ENCODE measurements around the gene TRABD2B.

- TF ChIP-seq SP2 (tag by site-specific recombination; IDR thresholded peaks at IDR 0.05) (no peak), SETDB1 (IDR thresholded peaks at IDR 0.05; ENCODE audit: insufficient read length, low read length) (no peak), PRDM10 (tag by site-specific recombination; IDR thresholded peaks at IDR 0.05) (no peak), CTCF (tag by site-specific recombination; IDR thresholded peaks at IDR 0.05) (no peak), ZNF768 (tag by site-specific recombination; IDR thresholded peaks at IDR 0.05) (no peak), ZIC2 (tag by site-specific recombination; IDR thresholded peaks at IDR 0.05) (no peak), ZNF629 (tag by site-specific recombination; IDR thresholded peaks at IDR 0.05) (no peak)
Observed at GRCh38 chr1:47926461-47926999, 70.7 kb downstream of the TRABD2B start.
